HG02870 (cell line): Measurements from ENCODE around the gene STYXL2.

ENCODE experiments used
- ATAC-seq: cut with Tn5 transposase; IDR thresholded peaks from one replicate; pipeline ENCODE4 v1.9.1; 2021; ENCODE audit warnings: mild to moderate bottlenecking, moderate library complexity; ENCODE audit not compliant: unreplicated experiment

Gene STYXL2

DNA sequence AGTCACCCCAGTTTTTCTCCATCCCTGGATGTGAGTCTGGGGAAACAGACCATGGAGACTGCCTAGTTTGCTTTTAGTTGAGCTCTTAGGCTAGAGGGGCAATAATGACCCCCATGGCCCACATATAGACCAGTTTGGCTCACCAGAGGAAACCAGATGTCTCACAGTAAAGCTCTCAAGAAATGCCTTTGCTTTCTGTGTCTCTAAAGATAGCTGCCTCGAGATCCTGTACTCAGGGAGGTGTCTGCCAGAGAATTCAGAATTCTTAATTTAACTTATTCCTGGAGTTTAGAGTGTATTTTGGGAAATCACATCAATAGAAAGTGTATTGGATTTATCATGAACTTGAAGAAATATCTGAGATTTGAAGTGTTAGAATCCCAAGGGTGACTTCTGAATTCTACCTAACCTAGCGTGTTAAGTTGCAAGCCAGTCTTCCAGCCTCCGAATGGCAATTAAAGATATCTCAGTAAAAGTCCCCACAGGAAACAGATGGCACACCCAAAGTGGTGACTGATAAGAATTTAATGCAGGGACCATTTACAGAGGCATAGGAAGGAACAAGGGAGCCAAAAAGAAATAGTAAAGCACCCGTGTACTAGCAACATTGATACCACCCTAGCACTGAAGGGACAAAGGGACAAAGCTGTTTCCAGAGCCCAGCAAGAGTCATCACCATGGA is 37.1 kb downstream of the STYXL2 start:
- no peak for ATAC-seq

GRCh38 chr1:167132301-167133010 is 38.6 kb downstream of the STYXL2 start:
- no peak for ATAC-seq

GRCh38 chr1:167135281-167135840 is 41.5 kb downstream of the STYXL2 start:
- no peak for ATAC-seq

GRCh38 chr1:167136191-167136614 is 42.3 kb downstream of the STYXL2 start:
- ATAC-seq, result no peak

GRCh38 chr1:167136806-167137205 is 42.9 kb downstream of the STYXL2 start:
- no peak for ATAC-seq

DNA sequence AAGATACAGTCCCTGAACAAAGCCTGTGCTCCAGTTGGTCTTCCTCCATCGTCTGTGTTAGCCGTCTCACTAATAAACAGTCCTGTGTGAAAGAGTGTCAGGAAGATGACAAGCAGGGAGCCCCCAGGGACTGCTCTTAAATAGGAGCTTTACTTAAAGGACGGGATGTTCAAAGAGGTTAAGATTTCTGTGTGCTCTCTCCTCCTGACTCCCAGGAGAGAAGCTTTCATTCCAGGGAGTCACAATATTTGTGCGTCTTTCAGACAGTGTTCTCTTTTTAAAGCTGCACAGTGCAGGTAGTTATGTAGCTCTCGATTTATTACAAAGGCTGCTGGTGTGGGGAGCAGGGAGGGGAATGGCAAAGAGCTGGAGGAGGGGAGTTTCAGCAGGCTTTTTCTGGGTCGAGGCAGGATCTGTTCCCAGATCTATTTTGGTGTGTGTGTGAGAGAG is 43.5 kb downstream of the STYXL2 start:
- ATAC-seq, result no peak

GRCh38 chr1:167137793-167138510 is 44.1 kb downstream of the STYXL2 start:
- no peak for ATAC-seq

DNA sequence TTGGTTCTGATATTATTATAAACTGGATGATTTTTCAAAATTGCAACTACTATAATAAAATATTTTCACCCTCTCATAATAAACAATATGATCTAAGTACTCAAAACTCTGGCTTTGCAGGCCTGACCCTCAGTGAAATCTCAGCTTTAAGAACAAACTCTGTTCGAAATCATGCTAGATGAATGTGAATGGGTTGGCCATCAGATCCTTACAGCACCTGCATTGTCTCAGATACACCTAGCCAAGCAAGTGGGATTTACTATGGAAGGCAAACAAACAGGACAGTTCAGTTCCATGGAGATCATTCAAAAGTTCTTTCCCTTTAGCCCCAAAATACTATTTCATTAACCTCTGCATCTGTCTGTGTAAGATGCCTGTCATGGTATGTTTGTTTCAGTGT is 44.8 kb downstream of the STYXL2 start:
- ATAC-seq, result no peak

- no peak for ATAC-seq
Observed at GRCh38 chr1:167141963-167142362, 48.1 kb downstream of the STYXL2 start.
